Measurements from ENCODE around the gene CST1.
"Not testable (repeated sequence)": the region's sequence is repeated elsewhere in the genome, so short reads cannot be mapped to it uniquely, and the experiment has no call there.

CST1 gene

GRCh38 chr20:23753589-23753988, 2.9 kb upstream of the CST1 start:
- no peak for DNase-seq (ENCODE audit: low read depth)
- no peak overlapping the region for H3K4me3 ChIP-seq (replicated peaks; ENCODE audit: low read depth, low read length)
- TF ChIP-seq CTCF (IDR thresholded peaks at IDR 0.05; ENCODE audit: low read length, missing control alignments): no peak

GRCh38 chr20:23753194-23753548, 2.4 kb upstream of the CST1 start:
- H3K4me3 ChIP-seq (replicated peaks; ENCODE audit: low read depth, low read length): no peak overlapping the region
- no peak for TF ChIP-seq CTCF (IDR thresholded peaks at IDR 0.05; ENCODE audit: low read length, missing control alignments)
- no peak for DNase-seq (ENCODE audit: low read depth)

GRCh38 chr20:23752481-23753193, 1.9 kb upstream of the CST1 start:
- H3K4me3 ChIP-seq (replicated peaks; ENCODE audit: low read depth, low read length): no peak overlapping the region
- no peak for TF ChIP-seq CTCF (IDR thresholded peaks at IDR 0.05; ENCODE audit: low read length, missing control alignments)
- no peak for DNase-seq (ENCODE audit: low read depth)

- DNase-seq (ENCODE audit: low read depth): no peak
- no peak overlapping the region for H3K4me3 ChIP-seq (replicated peaks; ENCODE audit: low read depth, low read length)
- no peak for TF ChIP-seq CTCF (IDR thresholded peaks at IDR 0.05; ENCODE audit: low read length, missing control alignments)
Measured at GRCh38 chr20:23752019-23752418, 1.3 kb upstream of the CST1 start.

GRCh38 chr20:23749746-23750145, 989 bp downstream of the CST1 start:
- no peak for TF ChIP-seq CTCF (IDR thresholded peaks at IDR 0.05; ENCODE audit: low read length, missing control alignments)

GRCh38 chr20:23748975-23749374, 1.8 kb downstream of the CST1 start:
- not testable (repeated sequence) for H3K4me3 ChIP-seq (replicated peaks; ENCODE audit: low read depth, low read length); DNase-seq (ENCODE audit: low read depth)

More at GRCh38 chr20:23749746-23750145, 989 bp downstream of the CST1 start:
- H3K4me3 ChIP-seq (replicated peaks; ENCODE audit: low read depth, low read length): no peak overlapping the region
- DNase-seq (ENCODE audit: low read depth): no peak

- not testable (repeated sequence) for H3K4me3 ChIP-seq (replicated peaks; ENCODE audit: low read depth, low read length); DNase-seq (ENCODE audit: low read depth)
Measured at GRCh38 chr20:23747551-23747950, 3.2 kb downstream of the CST1 start.

- not testable (repeated sequence) for H3K4me3 ChIP-seq (replicated peaks; ENCODE audit: low read depth, low read length)
Measured at GRCh38 chr20:23747092-23747491, 3.6 kb downstream of the CST1 start.

More at GRCh38 chr20:23747092-23747491, 3.6 kb downstream of the CST1 start:
- not testable (repeated sequence) for DNase-seq (ENCODE audit: low read depth)
